Measurements from ENCODE around the gene DLD. TPM values are rescaled to one million over a fixed set of nuclear protein-coding genes. Genes with fewer than 3 reads are reported as not detected.

DLD gene
- total RNA-seq, 2 donors from 2014 or later, result 60.4 to 80.8 TPM

DNA sequence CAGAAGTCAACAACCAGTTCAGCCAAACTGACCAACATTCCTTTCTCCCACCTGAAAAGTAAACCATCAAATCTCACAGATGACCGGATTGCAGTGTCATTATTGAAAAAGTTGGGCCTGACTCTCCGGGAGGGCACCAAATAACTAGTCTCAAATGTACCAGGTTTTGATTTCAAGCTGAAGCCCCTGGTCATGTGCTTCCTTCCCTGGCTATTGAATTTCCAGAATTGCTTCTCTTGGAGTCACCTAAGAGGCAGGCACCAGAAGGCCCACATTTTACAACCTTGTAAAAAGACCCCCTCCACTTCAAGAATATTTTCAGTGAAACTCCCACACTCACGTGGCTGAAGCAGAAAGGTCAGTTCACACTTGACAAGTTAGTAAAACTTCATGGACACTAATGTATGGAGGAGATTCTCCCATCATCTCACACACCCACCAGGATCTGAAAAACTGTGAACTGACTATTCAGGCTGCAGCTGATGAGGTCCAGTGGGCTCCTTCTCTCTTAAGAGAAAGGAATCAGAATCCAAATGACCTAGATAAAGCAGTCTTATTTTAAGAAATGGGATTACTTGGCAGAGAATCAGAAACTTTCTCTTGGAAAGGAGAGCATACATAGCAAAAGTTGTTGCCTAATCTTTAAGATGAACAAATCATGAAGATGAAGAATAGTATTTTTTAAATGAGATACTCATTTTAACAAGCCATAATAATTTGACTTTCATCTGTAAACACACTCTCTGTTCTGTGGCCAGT is 53.6 kb downstream of the DLD start:
- ATAC-seq (ENCODE audit: insufficient number of reproducible peaks, low FRiP score, low read depth) (no peak), DNase-seq (ENCODE audit: low spot score) (no peak)
- Histone ChIP-seq H3K27me3 (replicated peaks; ENCODE audit: insufficient read depth) (no peaks in the 10 kb centered on the region), H3K4me1 (ENCODE audit: control insufficient read depth in 1 of 2, low read depth in 2 of 2) (peaks cover 23 to 58% of the 10 kb centered on the region in 2 donors), H3K4me3 (no peak overlapping the region), H3K9me3 (no peaks in the 10 kb centered on the region), H3K27ac (no peak overlapping the region), H3K36me3 (no peaks in the 10 kb centered on the region)
- TF ChIP-seq, protein P1, sequence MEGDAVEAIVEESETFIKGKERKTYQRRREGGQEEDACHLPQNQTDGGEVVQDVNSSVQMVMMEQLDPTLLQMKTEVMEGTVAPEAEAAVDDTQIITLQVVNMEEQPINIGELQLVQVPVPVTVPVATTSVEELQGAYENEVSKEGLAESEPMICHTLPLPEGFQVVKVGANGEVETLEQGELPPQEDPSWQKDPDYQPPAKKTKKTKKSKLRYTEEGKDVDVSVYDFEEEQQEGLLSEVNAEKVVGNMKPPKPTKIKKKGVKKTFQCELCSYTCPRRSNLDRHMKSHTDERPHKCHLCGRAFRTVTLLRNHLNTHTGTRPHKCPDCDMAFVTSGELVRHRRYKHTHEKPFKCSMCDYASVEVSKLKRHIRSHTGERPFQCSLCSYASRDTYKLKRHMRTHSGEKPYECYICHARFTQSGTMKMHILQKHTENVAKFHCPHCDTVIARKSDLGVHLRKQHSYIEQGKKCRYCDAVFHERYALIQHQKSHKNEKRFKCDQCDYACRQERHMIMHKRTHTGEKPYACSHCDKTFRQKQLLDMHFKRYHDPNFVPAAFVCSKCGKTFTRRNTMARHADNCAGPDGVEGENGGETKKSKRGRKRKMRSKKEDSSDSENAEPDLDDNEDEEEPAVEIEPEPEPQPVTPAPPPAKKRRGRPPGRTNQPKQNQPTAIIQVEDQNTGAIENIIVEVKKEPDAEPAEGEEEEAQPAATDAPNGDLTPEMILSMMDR (IDR thresholded peaks at IDR 0.05), result no peak

DNA sequence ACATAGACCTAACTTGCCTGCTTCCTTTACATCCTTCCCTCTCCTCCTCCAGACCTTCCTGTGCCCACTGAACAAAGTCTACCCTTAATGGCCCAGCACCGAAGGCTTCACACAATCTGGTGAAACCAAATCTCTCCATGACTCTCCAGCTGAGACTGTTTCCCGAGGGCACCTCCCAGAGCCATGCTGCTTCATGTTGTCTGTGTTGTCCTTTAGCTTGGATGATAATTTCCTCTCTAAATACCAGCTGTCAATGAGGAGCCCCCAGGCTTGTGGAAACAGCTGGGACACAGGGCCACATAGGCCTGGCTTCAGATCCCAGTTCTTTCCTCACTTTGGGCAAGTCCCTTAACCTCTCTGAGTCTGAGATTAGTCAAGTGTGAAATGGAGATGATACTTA is 54.3 kb downstream of the DLD start:
- H3K4me1 ChIP-seq (ENCODE audit: control insufficient read depth in 1 of 2, low read depth in 2 of 2), result peaks cover 23 to 58% of the 10 kb centered on the region in 2 donors
- TF ChIP-seq, protein P1 (IDR thresholded peaks at IDR 0.05), result no peak
- no peak overlapping the region for H3K27ac ChIP-seq
- H3K27me3 ChIP-seq (replicated peaks; ENCODE audit: insufficient read depth), result no peaks in the 10 kb centered on the region
- no peaks in the 10 kb centered on the region for H3K9me3 ChIP-seq
- ATAC-seq (ENCODE audit: insufficient number of reproducible peaks, low FRiP score, low read depth) (no peak), DNase-seq (ENCODE audit: low spot score) (no peak)
- no peak overlapping the region for H3K4me3 ChIP-seq
- no peaks in the 10 kb centered on the region for H3K36me3 ChIP-seq

DNA sequence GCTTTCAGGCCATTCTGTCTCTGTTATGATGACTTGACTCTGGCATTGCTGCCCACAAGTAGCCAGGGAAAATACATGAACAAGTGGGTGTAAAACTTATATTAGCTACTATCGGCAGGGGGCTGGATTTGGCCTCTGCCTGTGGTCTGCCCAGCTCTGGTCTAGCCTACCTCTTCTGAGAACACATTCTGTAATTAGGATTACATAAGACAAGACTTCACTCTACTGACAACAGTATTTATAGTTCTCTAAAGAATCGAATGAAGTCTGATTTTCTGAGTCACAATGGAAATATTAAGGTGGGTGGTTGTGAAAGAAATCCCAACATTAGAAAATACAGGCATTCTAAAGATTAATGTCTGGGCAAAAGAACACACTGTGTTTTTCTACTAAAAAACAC is 55.5 kb downstream of the DLD start:
- Histone ChIP-seq H3K27me3 (replicated peaks; ENCODE audit: insufficient read depth) (no peaks in the 10 kb centered on the region), H3K36me3 (peaks cover 5% of the 10 kb centered on the region), H3K9me3 (no peaks in the 10 kb centered on the region), H3K4me1 (ENCODE audit: control insufficient read depth in 1 of 2, low read depth in 2 of 2) (peaks cover 23 to 52% of the 10 kb centered on the region in 2 donors), H3K27ac (peak overlapping the region in 1 of 2 donors; percentile 32), H3K4me3 (no peak overlapping the region)
- ATAC-seq (ENCODE audit: insufficient number of reproducible peaks, low FRiP score, low read depth) (no peak), DNase-seq (ENCODE audit: low spot score) (no peak)
- TF ChIP-seq, protein P1 (IDR thresholded peaks at IDR 0.05), result no peak

DNA sequence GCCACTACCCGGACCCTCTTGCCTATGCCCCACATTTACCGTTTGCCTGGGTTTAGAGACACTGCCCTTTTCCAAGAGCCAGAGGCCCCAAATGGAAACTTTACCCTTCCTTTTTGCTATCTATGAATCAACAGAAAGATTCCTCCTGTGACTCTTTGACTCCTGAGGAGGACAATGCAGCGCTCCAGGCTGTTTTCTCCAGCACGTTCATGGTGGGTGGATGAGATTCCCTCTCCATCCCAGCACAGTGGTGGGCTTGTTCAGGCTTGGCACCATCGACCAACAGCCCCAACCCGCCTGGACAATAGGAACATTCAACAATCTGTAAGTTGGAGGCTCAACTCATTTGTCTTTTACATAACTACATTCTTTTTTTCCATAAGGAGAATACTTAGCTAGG is 55.9 kb downstream of the DLD start:
- H3K4me1 ChIP-seq (ENCODE audit: control insufficient read depth in 1 of 2, low read depth in 2 of 2), result peaks cover 23 to 55% of the 10 kb centered on the region in 2 donors
- H3K27ac ChIP-seq, result peak overlapping the region in 1 of 2 donors; percentile 32
- no peak for DNase-seq (ENCODE audit: low spot score)
- no peaks in the 10 kb centered on the region for H3K27me3 ChIP-seq (replicated peaks; ENCODE audit: insufficient read depth)
- H3K4me3 ChIP-seq, result no peak overlapping the region
- TF ChIP-seq, protein P1 (IDR thresholded peaks at IDR 0.05), result no peak
- H3K9me3 ChIP-seq, result no peaks in the 10 kb centered on the region
- H3K36me3 ChIP-seq, result peaks cover 10% of the 10 kb centered on the region
- no peak for ATAC-seq (ENCODE audit: insufficient number of reproducible peaks, low FRiP score, low read depth)

DNA sequence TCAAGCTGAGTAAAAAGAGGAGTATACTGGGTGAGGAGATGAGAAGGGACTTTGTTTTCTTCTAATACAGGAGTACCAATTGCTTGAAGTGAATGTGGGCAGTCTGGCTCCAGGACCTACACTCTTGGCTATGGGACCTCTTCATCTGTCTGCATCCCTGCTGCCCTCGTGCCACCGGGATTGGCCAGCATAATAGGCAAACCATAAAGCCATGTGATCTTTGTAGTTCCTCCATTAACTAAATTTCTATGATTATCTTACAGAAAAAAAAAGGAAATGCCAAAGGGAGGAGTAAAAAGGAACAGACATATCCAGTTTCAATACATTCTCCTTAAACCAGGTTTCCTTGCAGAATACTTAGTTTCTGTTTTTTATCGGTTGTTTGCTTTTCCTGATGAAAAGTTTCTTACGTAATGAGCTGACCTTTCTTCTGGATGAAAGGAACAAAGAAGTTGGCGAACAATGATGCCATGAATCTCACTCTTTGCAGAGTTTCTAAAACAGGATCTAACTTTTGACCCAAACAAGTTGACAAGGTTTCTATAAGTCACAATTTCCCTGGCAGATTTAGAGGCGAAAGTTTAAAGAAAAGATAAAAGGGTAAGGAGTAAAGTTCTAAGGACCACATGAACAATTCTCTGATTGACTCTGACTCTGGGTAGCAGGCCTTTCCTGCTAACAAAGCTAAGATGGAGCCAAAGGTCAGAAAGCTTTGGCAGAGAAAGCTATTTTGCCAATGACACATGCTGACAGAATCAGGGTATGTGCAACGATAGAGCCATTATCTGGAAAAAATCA is 57.9 kb downstream of the DLD start:
- DNase-seq (ENCODE audit: low spot score) (no peak), ATAC-seq (ENCODE audit: insufficient number of reproducible peaks, low FRiP score, low read depth) (peak; percentile 79)
- no peaks in the 10 kb centered on the region for H3K27me3 ChIP-seq (replicated peaks; ENCODE audit: insufficient read depth)
- no peaks in the 10 kb centered on the region for H3K9me3 ChIP-seq
- H3K36me3 ChIP-seq, result peaks cover 11% of the 10 kb centered on the region
- no peak overlapping the region for H3K4me3 ChIP-seq
- peak overlapping the region; percentile 74 to 77 for H3K27ac ChIP-seq
- TF ChIP-seq, protein P1 (IDR thresholded peaks at IDR 0.05), result no peak
- peaks cover 23 to 67% of the 10 kb centered on the region in 2 donors for H3K4me1 ChIP-seq (ENCODE audit: control insufficient read depth in 1 of 2, low read depth in 2 of 2)

Data from thoracic aorta (tissue), 2 donors.